ENCODE results near the gene SLC23A3.

DNA sequence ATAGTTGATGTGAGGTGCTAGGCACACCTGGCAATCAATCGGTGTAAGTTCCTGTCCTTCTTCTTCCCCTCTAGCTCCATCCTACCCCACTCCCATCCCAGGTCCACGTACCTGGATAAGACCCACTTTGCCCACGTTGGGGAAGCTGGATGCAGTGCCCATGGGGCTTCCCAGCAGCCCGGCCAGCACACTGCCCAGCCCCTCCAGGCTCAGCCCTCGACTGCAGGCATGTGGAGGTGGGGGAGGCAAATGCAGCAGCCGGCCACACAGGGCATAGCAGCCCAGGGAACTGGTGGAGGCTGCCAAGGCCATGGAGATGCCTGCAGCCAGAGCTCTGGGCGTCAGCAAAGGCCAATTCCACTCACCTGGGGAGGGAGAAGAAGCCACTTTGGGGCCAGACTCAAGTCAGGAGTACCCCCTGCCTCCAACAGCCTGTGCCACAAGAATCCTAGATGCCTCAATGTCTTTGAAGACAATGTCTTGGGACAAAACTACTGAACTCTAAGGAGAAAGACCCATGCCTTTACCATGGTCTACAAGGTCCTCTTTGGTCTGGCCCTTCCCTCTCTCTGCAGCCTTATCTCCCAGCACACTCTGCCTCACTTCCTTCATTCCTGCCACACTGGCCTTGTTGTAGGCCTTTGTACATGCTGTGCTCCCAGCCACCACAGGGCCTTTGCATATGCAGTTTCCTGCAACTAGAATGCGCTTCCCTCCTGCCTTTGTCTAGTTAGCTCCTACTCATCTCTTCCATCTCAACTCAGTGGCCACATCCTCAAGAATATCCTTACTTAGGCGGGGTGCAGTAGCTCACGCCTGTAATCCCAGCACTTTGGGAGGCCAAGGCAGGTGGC is 4.5 kb downstream of the SLC23A3 start:
- TF ChIP-seq, protein P1, sequence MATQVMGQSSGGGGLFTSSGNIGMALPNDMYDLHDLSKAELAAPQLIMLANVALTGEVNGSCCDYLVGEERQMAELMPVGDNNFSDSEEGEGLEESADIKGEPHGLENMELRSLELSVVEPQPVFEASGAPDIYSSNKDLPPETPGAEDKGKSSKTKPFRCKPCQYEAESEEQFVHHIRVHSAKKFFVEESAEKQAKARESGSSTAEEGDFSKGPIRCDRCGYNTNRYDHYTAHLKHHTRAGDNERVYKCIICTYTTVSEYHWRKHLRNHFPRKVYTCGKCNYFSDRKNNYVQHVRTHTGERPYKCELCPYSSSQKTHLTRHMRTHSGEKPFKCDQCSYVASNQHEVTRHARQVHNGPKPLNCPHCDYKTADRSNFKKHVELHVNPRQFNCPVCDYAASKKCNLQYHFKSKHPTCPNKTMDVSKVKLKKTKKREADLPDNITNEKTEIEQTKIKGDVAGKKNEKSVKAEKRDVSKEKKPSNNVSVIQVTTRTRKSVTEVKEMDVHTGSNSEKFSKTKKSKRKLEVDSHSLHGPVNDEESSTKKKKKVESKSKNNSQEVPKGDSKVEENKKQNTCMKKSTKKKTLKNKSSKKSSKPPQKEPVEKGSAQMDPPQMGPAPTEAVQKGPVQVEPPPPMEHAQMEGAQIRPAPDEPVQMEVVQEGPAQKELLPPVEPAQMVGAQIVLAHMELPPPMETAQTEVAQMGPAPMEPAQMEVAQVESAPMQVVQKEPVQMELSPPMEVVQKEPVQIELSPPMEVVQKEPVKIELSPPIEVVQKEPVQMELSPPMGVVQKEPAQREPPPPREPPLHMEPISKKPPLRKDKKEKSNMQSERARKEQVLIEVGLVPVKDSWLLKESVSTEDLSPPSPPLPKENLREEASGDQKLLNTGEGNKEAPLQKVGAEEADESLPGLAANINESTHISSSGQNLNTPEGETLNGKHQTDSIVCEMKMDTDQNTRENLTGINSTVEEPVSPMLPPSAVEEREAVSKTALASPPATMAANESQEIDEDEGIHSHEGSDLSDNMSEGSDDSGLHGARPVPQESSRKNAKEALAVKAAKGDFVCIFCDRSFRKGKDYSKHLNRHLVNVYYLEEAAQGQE (IDR thresholded peaks at IDR 0.05) = no peak
- TF ChIP-seq, protein P2, sequence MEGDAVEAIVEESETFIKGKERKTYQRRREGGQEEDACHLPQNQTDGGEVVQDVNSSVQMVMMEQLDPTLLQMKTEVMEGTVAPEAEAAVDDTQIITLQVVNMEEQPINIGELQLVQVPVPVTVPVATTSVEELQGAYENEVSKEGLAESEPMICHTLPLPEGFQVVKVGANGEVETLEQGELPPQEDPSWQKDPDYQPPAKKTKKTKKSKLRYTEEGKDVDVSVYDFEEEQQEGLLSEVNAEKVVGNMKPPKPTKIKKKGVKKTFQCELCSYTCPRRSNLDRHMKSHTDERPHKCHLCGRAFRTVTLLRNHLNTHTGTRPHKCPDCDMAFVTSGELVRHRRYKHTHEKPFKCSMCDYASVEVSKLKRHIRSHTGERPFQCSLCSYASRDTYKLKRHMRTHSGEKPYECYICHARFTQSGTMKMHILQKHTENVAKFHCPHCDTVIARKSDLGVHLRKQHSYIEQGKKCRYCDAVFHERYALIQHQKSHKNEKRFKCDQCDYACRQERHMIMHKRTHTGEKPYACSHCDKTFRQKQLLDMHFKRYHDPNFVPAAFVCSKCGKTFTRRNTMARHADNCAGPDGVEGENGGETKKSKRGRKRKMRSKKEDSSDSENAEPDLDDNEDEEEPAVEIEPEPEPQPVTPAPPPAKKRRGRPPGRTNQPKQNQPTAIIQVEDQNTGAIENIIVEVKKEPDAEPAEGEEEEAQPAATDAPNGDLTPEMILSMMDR (IDR thresholded peaks at IDR 0.05; ENCODE audit: low read depth, low read length, missing input control) = no peak
- no peak for TF ChIP-seq TAF1 (conservative IDR thresholded peaks at IDR 0.05)
- TF ChIP-seq, protein P3, sequence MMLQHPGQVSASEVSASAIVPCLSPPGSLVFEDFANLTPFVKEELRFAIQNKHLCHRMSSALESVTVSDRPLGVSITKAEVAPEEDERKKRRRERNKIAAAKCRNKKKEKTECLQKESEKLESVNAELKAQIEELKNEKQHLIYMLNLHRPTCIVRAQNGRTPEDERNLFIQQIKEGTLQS (IDR thresholded peaks at IDR 0.05) = no peak
- TF ChIP-seq FOXA1 (IDR thresholded peaks at IDR 0.05) = no peak
- TF ChIP-seq, protein P4, sequence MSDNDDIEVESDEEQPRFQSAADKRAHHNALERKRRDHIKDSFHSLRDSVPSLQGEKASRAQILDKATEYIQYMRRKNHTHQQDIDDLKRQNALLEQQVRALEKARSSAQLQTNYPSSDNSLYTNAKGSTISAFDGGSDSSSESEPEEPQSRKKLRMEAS (IDR thresholded peaks at IDR 0.05) = no peak
- no peak for TF ChIP-seq RXRA (IDR thresholded peaks at IDR 0.05)
- no peak for TF ChIP-seq JUND (IDR thresholded peaks at IDR 0.05)
